Suppressor macrophage treated with lipopolysaccharide for 4 hours (primary cell): ENCODE results near the gene SLC6A13.
A peak's percentile ranks its signal among the peaks of the same experiment; 100 is the strongest.
"Not testable (repeated sequence)": the region's sequence is repeated elsewhere in the genome, so short reads cannot be mapped to it uniquely, and the experiment has no call there.

ENCODE experiments used
- DNase-seq: peaks from one replicate; pipeline ENCODE4 v3.0.0-alpha.2; 2020

Gene SLC6A13

DNA sequence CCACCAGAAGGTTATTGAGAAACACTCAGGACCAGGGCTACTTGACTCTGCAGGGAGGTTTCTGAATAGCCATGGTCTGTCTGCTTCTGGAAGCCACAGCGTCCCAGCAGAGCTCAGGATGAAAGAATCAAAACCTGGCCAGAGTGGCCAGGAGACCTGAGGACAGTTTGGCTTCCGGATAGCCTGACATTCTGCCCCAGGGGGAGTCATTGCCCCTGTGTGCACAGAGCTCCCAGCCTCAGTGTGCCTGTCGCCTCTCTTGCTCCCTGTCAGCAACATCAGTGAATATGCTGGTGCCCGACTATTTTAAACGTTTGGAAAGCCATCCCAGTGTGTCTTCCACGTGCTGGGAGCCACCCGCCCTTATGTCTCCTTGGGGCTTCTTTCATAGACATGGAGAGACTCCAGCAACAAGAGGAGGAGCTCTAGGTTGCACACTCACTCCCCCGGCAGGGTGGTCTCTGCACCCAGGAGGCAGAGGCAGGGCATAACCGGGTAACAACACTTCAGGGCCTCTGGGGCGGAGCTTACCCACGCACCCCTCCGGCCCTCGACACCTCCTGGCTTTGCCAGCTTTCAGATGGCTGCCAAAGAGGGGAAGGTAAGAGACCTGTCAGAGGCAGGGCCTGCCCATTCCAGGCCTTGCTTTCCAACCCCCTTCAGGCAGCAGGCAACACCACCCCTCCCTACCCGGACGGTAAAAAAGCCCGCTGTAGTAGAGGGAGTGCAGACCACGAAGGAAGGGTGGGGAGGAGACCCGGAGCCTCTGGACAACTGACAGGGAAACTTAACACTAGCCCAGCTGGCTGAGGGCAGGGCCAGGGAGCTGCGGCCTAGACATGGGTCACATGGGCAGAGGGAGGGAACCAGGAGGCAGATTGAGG is 29.7 kb downstream of the SLC6A13 start:
- DNase-seq = no peak

- DNase-seq = no peak
These were observed 31.5 kb downstream of the SLC6A13 start for GRCh38 chr12:230925-231671.

DNA sequence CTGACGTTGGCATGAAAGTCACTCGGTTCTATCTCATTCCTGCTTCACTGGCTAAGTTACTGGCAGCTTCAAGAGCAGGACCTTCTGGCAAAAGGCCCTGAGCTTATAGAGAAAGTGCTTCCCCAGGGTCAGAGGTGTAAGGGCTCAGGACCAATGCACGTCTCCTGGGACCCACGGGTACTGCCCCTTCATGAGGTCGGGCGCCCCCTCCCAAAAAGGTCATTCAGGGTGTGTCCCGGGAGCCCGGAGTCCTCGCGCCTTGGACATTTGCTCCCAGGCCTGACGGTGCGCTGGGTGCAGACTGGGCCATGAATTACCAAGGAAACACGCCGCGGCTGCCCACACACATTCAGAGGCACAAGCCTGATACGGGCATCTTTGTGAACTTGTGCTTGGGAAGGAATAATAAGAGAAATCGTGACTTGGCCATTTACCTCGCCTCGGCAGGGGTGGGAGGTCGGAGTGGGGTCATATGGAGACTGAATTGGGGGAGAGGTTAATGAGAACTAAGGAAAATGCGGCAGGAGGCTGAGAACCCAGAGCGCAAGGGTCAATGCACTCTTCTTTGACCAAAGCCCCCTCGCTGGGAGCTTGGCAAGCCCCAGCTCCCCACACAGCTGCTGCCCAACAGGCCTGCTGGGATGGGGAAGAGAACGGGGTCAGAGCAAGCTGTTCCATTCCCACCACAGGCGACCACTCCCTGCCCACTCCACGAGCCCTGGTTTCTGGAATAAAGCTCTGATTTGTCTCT is 33.0 kb downstream of the SLC6A13 start:
- no peak for DNase-seq

DNA sequence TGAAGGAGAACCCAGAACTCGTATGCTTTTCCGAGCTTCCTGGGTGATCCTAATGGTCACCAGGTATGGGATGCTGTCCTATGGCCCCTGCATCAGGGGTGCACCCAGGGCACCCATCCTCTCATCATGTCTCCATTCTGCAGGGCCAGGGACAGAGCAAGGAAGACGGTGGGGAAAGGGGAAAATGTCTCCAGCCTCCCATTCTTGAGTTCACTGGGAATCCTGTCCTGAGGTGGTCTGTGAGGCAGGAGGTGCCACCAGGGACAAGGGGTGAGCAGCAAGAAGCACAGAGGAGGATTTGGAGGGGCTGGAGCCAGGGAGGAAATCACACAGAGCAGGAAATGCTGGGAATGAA is 33.8 kb downstream of the SLC6A13 start:
- DNase-seq = no peak

DNA sequence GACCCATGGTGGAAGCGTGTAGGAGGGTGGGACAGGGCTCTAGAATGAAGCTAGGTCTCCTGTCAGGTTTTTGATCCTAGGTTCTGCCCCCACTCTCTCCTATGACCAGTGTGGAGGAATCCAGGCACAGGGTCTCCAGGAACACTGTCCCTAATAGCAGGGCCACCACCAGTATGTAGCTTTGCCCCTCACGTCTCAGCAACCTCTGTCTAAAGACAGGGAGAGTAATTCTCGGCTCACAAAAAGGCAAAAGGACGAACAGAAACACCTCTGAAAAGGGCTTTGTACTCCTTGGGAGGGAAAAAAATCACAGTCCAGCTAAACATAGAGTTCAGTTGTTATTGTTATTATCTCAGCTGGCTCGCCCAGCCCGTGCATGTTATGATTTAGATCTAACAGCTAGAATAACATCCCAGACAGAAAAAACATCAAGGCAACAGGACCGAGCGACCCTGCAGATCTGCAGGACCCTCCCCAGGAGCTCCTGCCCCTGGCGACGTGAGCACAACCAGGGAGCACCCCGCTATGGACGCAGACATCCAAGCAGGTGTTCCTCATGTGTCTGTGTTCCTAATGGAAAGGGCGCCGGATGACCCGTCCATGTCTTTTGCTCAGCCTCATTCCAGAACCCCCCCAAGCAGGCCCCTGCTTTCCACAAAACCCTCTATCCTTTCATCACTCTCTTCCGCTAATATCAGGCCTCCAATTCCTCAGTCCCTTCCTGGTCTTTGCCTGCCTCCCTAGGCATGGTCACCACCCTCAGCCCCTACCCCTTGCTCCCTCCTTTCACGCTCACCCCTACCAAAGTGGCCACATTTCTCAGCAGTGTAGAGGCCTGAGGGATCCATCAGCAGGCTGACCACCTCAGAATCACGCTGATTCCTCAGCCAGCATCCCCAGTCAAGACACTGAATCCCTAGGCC is 34.5 kb downstream of the SLC6A13 start:
- no peak for DNase-seq

DNA sequence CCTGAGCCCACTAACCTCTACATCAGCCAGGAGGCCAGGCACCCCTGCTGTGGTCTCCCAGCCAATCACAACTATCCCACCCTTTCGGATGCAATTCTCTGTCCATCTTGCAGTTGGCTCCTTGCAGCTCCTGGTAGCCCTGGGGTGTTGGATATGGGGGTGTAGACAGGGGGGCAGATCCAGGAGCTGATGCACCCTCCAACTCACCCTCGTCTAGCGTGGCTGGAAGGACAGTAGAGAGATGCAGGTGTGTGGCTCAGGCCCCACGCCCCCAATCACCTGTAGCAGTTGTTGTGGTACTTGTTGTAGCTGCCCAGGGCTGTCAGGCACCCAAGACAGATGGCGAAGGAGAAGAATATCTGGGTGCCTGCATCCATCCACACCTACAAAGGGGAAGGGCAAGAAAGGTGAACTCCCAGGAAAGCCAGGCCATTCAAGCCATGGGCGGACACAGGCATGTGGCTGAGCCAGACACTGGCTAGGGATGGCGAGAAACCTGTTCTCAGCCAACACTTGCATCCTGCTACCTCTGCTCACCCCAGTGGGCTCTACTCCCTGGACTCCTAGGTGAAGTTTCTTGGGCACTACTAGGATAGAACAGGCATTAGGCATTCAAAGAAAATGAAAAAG is 35.2 kb downstream of the SLC6A13 start:
- no peak for DNase-seq

DNA sequence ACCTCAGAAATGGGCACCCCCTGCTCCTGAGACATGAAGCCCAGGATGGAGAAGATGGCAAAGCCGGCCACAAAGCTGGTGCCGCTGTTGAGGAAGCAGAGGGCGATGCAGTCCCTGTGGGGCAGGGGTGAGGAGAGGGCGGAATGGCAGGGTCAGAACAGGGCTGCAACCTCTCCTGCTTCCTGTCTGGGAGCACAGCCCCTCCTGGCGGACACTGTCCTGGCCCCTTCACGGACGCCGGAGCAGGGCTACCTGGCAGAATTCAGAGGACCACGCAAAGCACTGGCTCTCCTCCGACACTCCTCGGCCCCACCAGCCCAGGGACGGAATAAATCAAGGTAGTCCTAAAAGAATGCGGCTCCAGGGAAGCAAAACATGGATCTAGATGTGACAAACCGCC is 36.2 kb downstream of the SLC6A13 start:
- DNase-seq = no peak

- no peak for DNase-seq
These were observed 37.6 kb downstream of the SLC6A13 start for GRCh38 chr12:225012-225411.

GRCh38 chr12:224330-224729 is 38.3 kb downstream of the SLC6A13 start:
- no peak for DNase-seq

DNA sequence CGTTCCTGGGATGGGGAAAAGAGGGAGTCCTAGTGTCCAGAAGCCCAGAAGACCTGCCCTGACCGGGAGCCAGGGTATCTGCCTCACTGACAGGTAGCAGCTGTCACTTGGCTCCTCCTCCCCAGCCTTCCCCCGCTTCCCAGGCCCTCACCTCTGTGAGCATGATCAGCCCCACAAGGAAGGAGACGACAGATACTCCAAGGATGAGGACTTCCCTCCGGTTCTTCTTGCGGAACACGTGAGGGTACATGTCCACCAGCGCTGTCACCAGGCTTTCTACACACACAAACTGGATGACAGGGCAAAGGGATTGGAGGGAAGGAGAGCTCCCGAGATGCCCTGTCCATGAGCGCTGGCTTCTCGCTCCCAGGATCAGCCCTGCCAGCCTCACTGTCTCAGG is 38.8 kb downstream of the SLC6A13 start:
- no peak for DNase-seq

GRCh38 chr12:221736-222135 is 40.9 kb downstream of the SLC6A13 start:
- DNase-seq = no peak

GRCh38 chr12:220946-221550 is 41.6 kb downstream of the SLC6A13 start:
- DNase-seq = no peak

DNA sequence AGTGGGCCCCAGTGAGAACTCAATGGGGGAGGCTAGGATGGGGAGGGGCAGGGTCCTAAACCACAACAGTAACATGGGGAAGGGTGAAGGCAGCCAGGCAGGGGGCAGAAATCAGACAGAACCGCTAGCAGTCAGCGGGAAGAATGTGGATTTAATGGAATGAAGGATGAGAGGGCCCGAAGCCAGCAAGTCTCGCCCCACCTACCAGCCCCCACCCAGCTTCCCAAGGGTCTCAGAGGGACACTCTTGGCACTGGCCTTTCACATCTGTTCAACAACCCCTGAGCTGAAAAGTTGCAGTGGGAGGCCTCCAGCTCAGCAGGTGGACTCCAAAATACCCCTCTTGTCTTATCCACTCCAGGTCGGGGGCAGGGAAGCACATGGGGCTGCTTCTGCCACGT is 42.1 kb downstream of the SLC6A13 start:
- no peak for DNase-seq

DNA sequence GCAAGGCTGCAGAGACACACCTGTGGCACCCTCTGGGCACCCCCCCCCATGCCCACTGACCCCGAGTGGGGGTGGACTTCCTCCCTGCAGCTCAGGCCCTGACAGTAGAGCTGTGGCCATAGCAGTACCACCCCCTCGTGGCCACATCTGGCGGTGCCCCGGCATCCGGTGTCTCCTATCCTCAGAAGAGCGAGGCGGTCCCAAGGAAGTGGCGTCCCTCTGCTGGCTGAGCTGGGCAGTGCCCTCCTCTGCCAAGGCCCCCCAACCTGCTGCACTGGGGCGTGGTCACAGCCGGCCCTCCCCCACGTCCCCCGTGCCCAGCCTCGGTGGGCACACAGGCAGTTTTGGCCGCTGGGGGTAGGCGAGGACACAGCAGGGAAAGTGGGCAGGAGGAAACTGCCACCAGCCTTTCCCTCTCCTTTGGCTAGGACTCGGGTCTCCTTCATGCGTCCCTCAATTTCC is 42.7 kb downstream of the SLC6A13 start:
- peak; percentile 91 for DNase-seq

- no peak for DNase-seq
These were observed 43.7 kb downstream of the SLC6A13 start for GRCh38 chr12:218728-219590.

DNA sequence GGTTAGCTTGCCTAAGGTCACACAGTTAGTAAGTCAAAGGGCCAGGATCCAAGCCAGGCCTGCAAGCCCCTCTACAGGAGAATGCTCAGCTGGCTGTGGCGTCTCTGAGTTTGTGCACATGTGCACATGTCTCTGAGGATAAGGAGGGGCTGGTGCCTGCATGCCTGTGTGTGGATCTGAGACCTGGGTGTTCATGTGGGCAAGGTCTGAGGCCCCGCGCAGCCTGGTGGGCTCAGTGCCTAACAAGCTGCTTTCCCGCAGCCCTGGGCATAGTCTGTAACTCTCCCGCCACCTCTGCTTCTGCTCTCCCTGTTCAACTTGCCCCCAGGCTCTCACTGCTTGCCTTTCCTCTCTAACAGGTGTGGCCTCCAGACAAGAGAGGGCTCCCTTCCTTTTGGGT is 44.4 kb downstream of the SLC6A13 start:
- DNase-seq = no peak

- not testable (repeated sequence) for DNase-seq
These were observed 45.6 kb downstream of the SLC6A13 start for GRCh38 chr12:217029-217428.

- DNase-seq = no peak
These were observed 47.5 kb downstream of the SLC6A13 start for GRCh38 chr12:215116-215515.

DNA sequence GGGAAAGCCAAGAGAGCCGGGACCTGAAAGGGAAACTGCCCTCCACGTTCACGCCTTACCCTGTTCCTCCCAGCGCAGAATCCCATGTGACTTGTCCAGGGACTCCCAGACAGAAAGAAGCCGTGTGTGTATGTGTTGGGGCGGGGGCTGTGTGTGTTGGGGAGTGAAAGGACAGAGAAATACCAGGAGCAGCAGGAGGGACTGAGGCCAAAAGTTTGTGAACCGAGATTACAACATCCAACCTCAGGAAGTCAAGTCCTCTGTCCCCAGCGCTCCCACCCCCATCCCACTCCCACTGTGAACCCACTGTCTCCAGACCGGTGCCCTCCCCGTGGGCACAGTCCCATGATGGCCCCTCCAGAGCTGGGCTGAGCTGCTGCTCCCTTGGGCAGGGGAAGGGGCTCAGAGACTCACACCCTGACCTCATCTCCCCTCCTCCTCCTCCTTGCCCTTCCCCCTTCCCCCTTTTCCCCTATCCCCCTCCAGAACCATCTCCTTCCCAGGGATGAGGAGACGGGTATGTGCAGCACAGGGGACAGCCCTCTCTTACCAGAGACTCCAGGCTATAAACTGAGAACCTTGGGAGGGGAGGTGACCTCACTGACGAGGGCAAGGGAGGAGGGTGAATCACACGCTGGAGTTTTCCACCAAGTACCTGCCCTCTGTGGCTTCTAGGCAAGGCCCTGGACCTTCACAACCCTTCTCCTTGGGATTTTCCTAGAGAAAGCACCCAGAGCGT is 48.5 kb downstream of the SLC6A13 start, which contains the start of gene SLC6A12:
SLC6A12 (minus strand) TSS at position 155 of the 739 bp plus-strand sequence. CDS start 4,171 bp downstream, outside the sequence.
- DNase-seq = peak; percentile 81
